Spleen (tissue), 11 donors: Measurements from ENCODE around the gene PROCA1. TPM values are rescaled to one million over a fixed set of nuclear protein-coding genes. Genes with fewer than 3 reads are reported as not detected.

Experiments
- DNase-seq: peaks from one replicate; pipeline ENCODE4 v3.0.0-alpha.2; 2020
- H3K27ac ChIP-seq, 8 donors: fragments of 200-600 bp; sonication (generic) in 7 of 8; 1 replicate in 4 of 8; 2 replicates in 4 of 8; pipeline versions ENCODE4 v1.5.0 to v1.8.0; 2016 to 2021; ENCODE audit warnings: inconsistent platforms in 4 of 8, mild to moderate bottlenecking in 4 of 8, moderate library complexity in 1 of 8
- H3K27me3 ChIP-seq, 7 donors: fragments of 200-600 bp; sonication (generic) in 6 of 7; replicated peaks in 1 of 7; 1 replicate in 4 of 7; 2 replicates in 3 of 7; pipeline versions ENCODE4 v1.5.0 to v1.8.0; 2016 to 2021; ENCODE audit warnings: inconsistent platforms in 3 of 7, mild to moderate bottlenecking in 1 of 7
- H3K36me3 ChIP-seq, 6 donors: fragments of 200-600 bp; sonication (generic) in 5 of 6; 1 replicate in 4 of 6; 2 replicates in 2 of 6; pipeline versions ENCODE4 v1.5.0 to v1.8.0; 2016 to 2021; ENCODE audit warnings: inconsistent platforms in 2 of 6
- H3K4me1 ChIP-seq, 6 donors: fragments of 200-600 bp; sonication (generic) in 5 of 6; 1 replicate in 3 of 6; 2 replicates in 3 of 6; pipeline versions ENCODE4 v1.5.0 to v1.8.0; 2016 to 2021; ENCODE audit warnings: inconsistent platforms in 3 of 6
- H3K4me3 ChIP-seq, 8 donors: fragments of 200-600 bp; sonication (generic) in 7 of 8; 1 replicate in 4 of 8; 2 replicates in 4 of 8; pipeline versions ENCODE4 v1.5.0 to v1.8.0; 2016 to 2021; ENCODE audit warnings: inconsistent platforms in 4 of 8, mild to moderate bottlenecking in 4 of 8, moderate library complexity in 2 of 8
- H3K9me3 ChIP-seq, 8 donors: fragments of 200-600 bp; sonication (generic) in 7 of 8; 1 replicate in 4 of 8; 2 replicates in 4 of 8; pipeline versions ENCODE4 v1.5.0 to v1.8.0; 2016 to 2021; ENCODE audit warnings: inconsistent platforms in 4 of 8
- POLR2A ChIP-seq, 3 donors: fragments of 450-650 bp; IDR thresholded peaks; one replicate each; pipeline ENCODE4 v1.5.1; 2017; ENCODE audit warnings: antibody characterized with exemption in 3 of 3, mild to moderate bottlenecking in 1 of 3
- POLR2AphosphoS5 ChIP-seq, 3 donors: sonication (generic); formaldehyde crosslinking; IDR thresholded peaks; one replicate each; pipeline ENCODE4 v1.5.1; 2017; ENCODE audit warnings: antibody characterized with exemption in 3 of 3
- WGBS, 5 donors: extraction: QIAGEN DNeasy Blood & Tissue Kit in 3 of 5; methylation state at CpG; one replicate each; pipeline versions ENCODE4 v1.1.5 to v1.1.7; 2013 to 2018; 5-methylcytosine and 5-hydroxymethylcytosine counted together
- intact Hi-C: fragments of 100-400 bp; cut with DNase I; formaldehyde crosslinking; loops from one replicate; pipeline ENCODE4 v1.15.0; 2023; ENCODE audit warnings: low total_unique reads
- polyA plus RNA-seq, 3 donors: library from polyadenylated mRNA; stranded (reverse); fragments of 200-250 nt; gene quantifications; one replicate each; pipeline ENCODE4 v1.2.1, GENCODE V29; 2013
- total RNA-seq, 7 donors: library from RNA; depleted of rRNA in 3 of 7; stranded (reverse); fragments of >200 nt in 3 of 7; fragmentation: NEBNext Ultra II Directional in 4 of 7; extraction: Animal tissue kit (Norgen Biotek cat#: 25700) in 4 of 7; gene quantifications; one replicate each; pipeline versions ENCODE4 v1.1.0 to v1.2.1, GENCODE V29; 2016 to 2021
- TF ChIP-seq, protein P1 (sequence below), 11 experiments: fragments of 200-600 bp in 7 of 11; fragments of 450-650 bp in 4 of 11; sonication (generic) in 4 of 11; IDR thresholded peaks in 8 of 11; conservative IDR thresholded peaks in 3 of 11; 1 replicate in 7 of 11; 2 replicates in 4 of 11; pipeline versions ENCODE4 v1.4.0 to v1.8.0; 2016 to 2021; ENCODE audit warnings: antibody characterized with exemption in 11 of 11, inconsistent platforms in 4 of 11, mild to moderate bottlenecking in 1 of 11
- donor health status: healthy with polysubstance abuse.
- donor health status: DM: no; HTN: no; CAD: no; lungs with moderate emphysema.
- donor health status: DM: no; HTN: no; CAD: no.
- donor health status: Bipolar disorder and iron deficiency.
- donor health status: healthy.
- donor health status: DM: no; HTN: no; CAD: no.
- donor health status: DM: yes; HTN: yes; CAD: no.

PROCA1 gene
- total and polyA plus RNA-seq, 10 donors: 4.3 to 14.5 (median 7.1) TPM

DNA sequence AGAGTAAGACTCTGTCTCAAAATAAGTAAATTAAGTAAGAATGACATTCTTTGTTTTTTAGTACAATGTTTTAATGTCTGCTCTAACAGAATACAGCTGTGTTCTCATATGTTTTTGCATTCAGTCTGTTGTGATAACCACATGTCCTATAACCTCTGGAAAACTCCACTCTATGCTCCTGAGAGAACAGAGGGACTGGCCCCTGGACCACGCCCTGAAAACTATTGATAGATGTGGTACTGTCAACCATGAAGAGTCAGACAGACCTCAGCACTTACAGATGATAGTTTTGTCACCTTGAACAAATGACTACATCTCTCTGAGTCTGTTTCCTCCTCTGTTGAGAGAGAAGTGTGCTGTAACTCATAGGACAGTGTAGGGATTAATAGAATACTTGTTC is 41.8 kb downstream of the PROCA1 start:
- no peak for DNase-seq
- peaks cover under 1 to 98% (median 60%) of the 10 kb centered on the region in 6 donors for H3K36me3 ChIP-seq
- no peak overlapping the region for H3K27ac ChIP-seq
- no peak overlapping the region for H3K4me3 ChIP-seq
- peaks cover 6 to 48% (median 25%) of the 10 kb centered on the region in 6 donors for H3K4me1 ChIP-seq
- intact Hi-C loops: no loop called here
- TF ChIP-seq POLR2A (IDR thresholded peaks at IDR 0.05): no peak
- no peak for TF ChIP-seq POLR2AphosphoS5 (IDR thresholded peaks at IDR 0.05)
- TF ChIP-seq, protein P1, sequence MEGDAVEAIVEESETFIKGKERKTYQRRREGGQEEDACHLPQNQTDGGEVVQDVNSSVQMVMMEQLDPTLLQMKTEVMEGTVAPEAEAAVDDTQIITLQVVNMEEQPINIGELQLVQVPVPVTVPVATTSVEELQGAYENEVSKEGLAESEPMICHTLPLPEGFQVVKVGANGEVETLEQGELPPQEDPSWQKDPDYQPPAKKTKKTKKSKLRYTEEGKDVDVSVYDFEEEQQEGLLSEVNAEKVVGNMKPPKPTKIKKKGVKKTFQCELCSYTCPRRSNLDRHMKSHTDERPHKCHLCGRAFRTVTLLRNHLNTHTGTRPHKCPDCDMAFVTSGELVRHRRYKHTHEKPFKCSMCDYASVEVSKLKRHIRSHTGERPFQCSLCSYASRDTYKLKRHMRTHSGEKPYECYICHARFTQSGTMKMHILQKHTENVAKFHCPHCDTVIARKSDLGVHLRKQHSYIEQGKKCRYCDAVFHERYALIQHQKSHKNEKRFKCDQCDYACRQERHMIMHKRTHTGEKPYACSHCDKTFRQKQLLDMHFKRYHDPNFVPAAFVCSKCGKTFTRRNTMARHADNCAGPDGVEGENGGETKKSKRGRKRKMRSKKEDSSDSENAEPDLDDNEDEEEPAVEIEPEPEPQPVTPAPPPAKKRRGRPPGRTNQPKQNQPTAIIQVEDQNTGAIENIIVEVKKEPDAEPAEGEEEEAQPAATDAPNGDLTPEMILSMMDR (IDR thresholded peaks at IDR 0.05 in 8 of 11, conservative IDR thresholded peaks at IDR 0.05 in 3 of 11): no peak
- no peaks in the 10 kb centered on the region for H3K27me3 ChIP-seq
- H3K9me3 ChIP-seq: no peaks in the 10 kb centered on the region
- 91 to 96% (median 94%) methylated on average over 1 of the region's 1 CpG for WGBS, 5 donors

DNA sequence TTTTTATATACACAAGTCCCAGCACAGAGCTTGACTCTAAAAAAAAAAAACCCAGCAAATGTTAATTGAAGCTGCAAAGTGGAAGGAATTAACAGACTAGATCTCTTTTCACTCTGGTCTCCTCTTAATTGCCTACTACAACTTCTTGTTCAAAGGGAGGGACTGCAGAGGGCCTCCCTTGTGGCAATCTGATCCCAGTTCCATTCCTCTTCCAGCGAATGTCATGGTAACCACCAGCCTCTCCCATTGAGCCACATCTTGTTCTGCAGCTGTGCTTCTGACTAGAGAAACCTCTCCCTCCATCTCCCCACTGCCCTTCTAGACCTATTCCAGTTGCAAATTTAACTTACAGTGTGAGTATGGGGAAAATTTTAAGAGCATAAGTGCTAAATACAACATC is 43.8 kb downstream of the PROCA1 start:
- no peak for DNase-seq
- no peak overlapping the region for H3K27ac ChIP-seq
- no peak overlapping the region for H3K4me3 ChIP-seq
- intact Hi-C loops: no loop called here
- no peaks in the 10 kb centered on the region for H3K27me3 ChIP-seq
- WGBS, 5 donors: 75 to 95% (median 93%) methylated on average over 1 of the region's 1 CpG
- TF ChIP-seq, protein P1 (IDR thresholded peaks at IDR 0.05 in 8 of 11, conservative IDR thresholded peaks at IDR 0.05 in 3 of 11): no peak
- TF ChIP-seq POLR2A (IDR thresholded peaks at IDR 0.05) (no peak), POLR2AphosphoS5 (IDR thresholded peaks at IDR 0.05) (no peak)
- H3K4me1 ChIP-seq: peaks cover 20 to 68% (median 45%) of the 10 kb centered on the region in 6 donors
- no peaks in the 10 kb centered on the region for H3K9me3 ChIP-seq
- peaks cover 0 to 87% (median 41%) of the 10 kb centered on the region in 6 donors for H3K36me3 ChIP-seq

DNA sequence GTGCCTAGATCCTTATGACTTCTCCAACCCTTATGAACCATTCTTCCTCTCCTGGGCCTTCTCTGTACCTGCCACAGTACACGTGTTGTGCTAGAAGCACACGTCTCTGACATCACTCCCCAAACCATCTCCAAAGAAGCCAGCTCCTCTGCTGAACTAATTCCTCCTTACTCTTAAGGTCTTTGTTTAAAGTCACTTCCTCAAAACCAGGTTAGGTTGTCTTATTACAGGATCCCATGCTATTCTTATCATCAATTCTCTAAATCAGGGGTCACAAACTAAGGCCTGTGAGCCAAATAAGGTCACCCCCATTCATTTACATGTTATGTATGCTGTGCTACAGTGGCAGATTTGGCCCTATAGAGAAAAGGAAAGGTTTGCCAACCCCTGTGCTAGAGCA is 45.7 kb downstream of the PROCA1 start:
- Histone ChIP-seq H3K27ac (no peak overlapping the region), H3K36me3 (peaks cover 0 to 68% (median 23%) of the 10 kb centered on the region in 6 donors), H3K4me3 (no peak overlapping the region), H3K27me3 (no peaks in the 10 kb centered on the region), H3K9me3 (no peaks in the 10 kb centered on the region), H3K4me1 (peaks cover 28 to 79% (median 54%) of the 10 kb centered on the region in 6 donors)
- intact Hi-C loops: no loop called here
- 66 to 88% (median 74%) methylated on average over 2 of the region's 2 CpGs for WGBS, 5 donors
- no peak for DNase-seq
- TF ChIP-seq, protein P1 (IDR thresholded peaks at IDR 0.05 in 8 of 11, conservative IDR thresholded peaks at IDR 0.05 in 3 of 11): no peak
- TF ChIP-seq POLR2A (IDR thresholded peaks at IDR 0.05) (no peak), POLR2AphosphoS5 (IDR thresholded peaks at IDR 0.05) (no peak)

DNA sequence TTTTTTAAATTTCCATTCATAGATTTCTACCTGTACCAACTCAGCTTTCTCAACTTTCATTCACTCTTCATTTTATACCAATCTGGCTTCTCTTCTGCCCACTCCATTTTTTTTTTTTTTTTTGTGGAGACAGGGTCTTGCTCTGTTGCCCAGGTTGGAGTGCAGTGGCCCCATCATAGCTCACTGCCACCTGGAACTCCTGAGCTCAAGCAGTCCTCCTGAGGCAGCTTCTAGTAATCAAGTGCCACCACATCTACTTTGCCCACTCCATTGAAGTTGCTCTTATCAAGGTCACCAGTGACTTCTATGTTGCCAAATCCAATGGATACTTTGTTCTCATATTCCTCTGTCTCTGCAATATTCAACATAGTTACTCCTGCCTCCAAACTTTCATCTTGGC is 48.0 kb downstream of the PROCA1 start:
- Histone ChIP-seq H3K36me3 (peaks cover 0 to 62% (median 22%) of the 10 kb centered on the region in 6 donors), H3K4me1 (peaks cover 41 to 86% (median 65%) of the 10 kb centered on the region in 6 donors), H3K27ac (no peak overlapping the region), H3K4me3 (peak overlapping the region in 4 of 8 donors; percentile 51 to 75 (median 65)), H3K9me3 (peaks cover 0 to 3% (median 0%) of the 10 kb centered on the region in 8 donors), H3K27me3 (no peaks in the 10 kb centered on the region)
- intact Hi-C loops: no loop called here
- TF ChIP-seq, protein P1 (IDR thresholded peaks at IDR 0.05 in 8 of 11, conservative IDR thresholded peaks at IDR 0.05 in 3 of 11): no peak
- TF ChIP-seq POLR2AphosphoS5 (IDR thresholded peaks at IDR 0.05): no peak
- DNase-seq: no peak
